SK-N-SH treated with all-trans-retinoic acid at 6 μM for 48 hours (cell line): Measurements from ENCODE around the gene ELAVL1.

Experiments
- ATAC-seq: fragments of 200-7000 bp; cut with Tn5 transposase; 3 replicates; pipeline ENCODE4 v1.9.1; 2020; ENCODE audit warnings: mild to moderate bottlenecking, moderate library complexity
- ARNTL ChIP-seq: fragments of 450-650 bp; formaldehyde crosslinking; IDR thresholded peaks from 2 replicates; pipeline ENCODE4 v1.5.0; 2020; ENCODE audit warnings: low read depth, mild to moderate bottlenecking, moderate library complexity, borderline replicate concordance
- BACH2 ChIP-seq: fragments of 250-450 bp; sonication (Bioruptor Pico); IDR thresholded peaks from 2 replicates; pipeline ENCODE4 v1.9.0; 2021; ENCODE audit warnings: mild to moderate bottlenecking, borderline replicate concordance
- CSDC2 ChIP-seq: fragments of 250-450 bp; sonication (Bioruptor Pico); IDR thresholded peaks from 2 replicates; pipeline ENCODE4 v1.5.0; 2020; ENCODE audit warnings: mild to moderate bottlenecking, moderate library complexity
- ESRRG ChIP-seq: fragments of 250-450 bp; sonication (Bioruptor Pico); IDR thresholded peaks from 2 replicates; pipeline ENCODE4 v1.6.1; 2021; ENCODE audit warnings: mild to moderate bottlenecking
- GLIS3 ChIP-seq: fragments of 250-450 bp; sonication (Bioruptor Pico); IDR thresholded peaks from 2 replicates; pipeline ENCODE4 v1.5.0; 2020; ENCODE audit warnings: mild to moderate bottlenecking, moderate library complexity
- PPARA ChIP-seq: fragments of 250-450 bp; sonication (Bioruptor Pico); IDR thresholded peaks from 2 replicates; pipeline ENCODE4 v1.5.0; 2020; ENCODE audit warnings: mild to moderate bottlenecking, borderline replicate concordance
- RARB ChIP-seq: fragments of 250-450 bp; sonication (Bioruptor Pico); IDR thresholded peaks from 2 replicates; pipeline ENCODE4 v1.8.0; 2021; ENCODE audit warnings: mild to moderate bottlenecking, moderate library complexity
- TOX ChIP-seq: fragments of 250-450 bp; sonication (Bioruptor Pico); IDR thresholded peaks from 2 replicates; pipeline ENCODE4 v1.8.0; 2021; ENCODE audit warnings: mild to moderate bottlenecking, moderate library complexity, borderline replicate concordance
- ZC3H10 ChIP-seq: fragments of 250-450 bp; sonication (Bioruptor Pico); IDR thresholded peaks from 2 replicates; pipeline ENCODE4 v1.5.1; 2021; ENCODE audit warnings: mild to moderate bottlenecking, moderate library complexity
- ZFP3 ChIP-seq: fragments of 250-450 bp; sonication (Bioruptor Pico); IDR thresholded peaks from 2 replicates; pipeline ENCODE4 v1.5.0; 2020; ENCODE audit warnings: mild to moderate bottlenecking, moderate library complexity
- ZFP30 ChIP-seq: fragments of 450-650 bp; formaldehyde crosslinking; IDR thresholded peaks from 2 replicates; pipeline ENCODE4 v1.5.0; 2022; ENCODE audit warnings: mild to moderate bottlenecking, moderate library complexity
- ZNF565 ChIP-seq: fragments of 450-650 bp; formaldehyde crosslinking; conservative IDR thresholded peaks from 2 replicates; pipeline ENCODE4 v1.5.0; 2020; ENCODE audit warnings: low read depth, mild to moderate bottlenecking, moderate library complexity
- ZNF8 ChIP-seq: fragments of 450-650 bp; formaldehyde crosslinking; IDR thresholded peaks from 2 replicates; pipeline ENCODE4 v1.5.0; 2020; ENCODE audit warnings: mild to moderate bottlenecking, moderate library complexity
- TF ChIP-seq, protein P1 (sequence below): fragments of 250-450 bp; sonication (Bioruptor Pico); IDR thresholded peaks from 2 replicates; pipeline ENCODE4 v1.5.0; 2020; ENCODE audit warnings: mild to moderate bottlenecking, moderate library complexity
- TF ChIP-seq, protein P2 (sequence below): fragments of 250-450 bp; sonication (Bioruptor Pico); IDR thresholded peaks from 2 replicates; pipeline ENCODE4 v1.5.1; 2020; ENCODE audit warnings: low read depth, mild to moderate bottlenecking, moderate library complexity
- TF ChIP-seq, protein P3 (sequence below): fragments of 250-450 bp; sonication (Bioruptor Pico); IDR thresholded peaks from 2 replicates; pipeline ENCODE4 v1.8.0; 2021; ENCODE audit warnings: low read depth, mild to moderate bottlenecking, moderate library complexity, borderline replicate concordance
- TF ChIP-seq, protein P4 (sequence below): fragments of 250-450 bp; sonication (Bioruptor Pico); IDR thresholded peaks from 2 replicates; pipeline ENCODE4 v1.8.0; 2020; ENCODE audit warnings: mild to moderate bottlenecking, moderate library complexity, borderline replicate concordance
- TF ChIP-seq, protein P5 (sequence below): fragments of 250-450 bp; sonication (Bioruptor Pico); IDR thresholded peaks from 2 replicates; pipeline ENCODE4 v1.5.1; 2021; ENCODE audit warnings: mild to moderate bottlenecking, moderate library complexity

Gene ELAVL1

DNA sequence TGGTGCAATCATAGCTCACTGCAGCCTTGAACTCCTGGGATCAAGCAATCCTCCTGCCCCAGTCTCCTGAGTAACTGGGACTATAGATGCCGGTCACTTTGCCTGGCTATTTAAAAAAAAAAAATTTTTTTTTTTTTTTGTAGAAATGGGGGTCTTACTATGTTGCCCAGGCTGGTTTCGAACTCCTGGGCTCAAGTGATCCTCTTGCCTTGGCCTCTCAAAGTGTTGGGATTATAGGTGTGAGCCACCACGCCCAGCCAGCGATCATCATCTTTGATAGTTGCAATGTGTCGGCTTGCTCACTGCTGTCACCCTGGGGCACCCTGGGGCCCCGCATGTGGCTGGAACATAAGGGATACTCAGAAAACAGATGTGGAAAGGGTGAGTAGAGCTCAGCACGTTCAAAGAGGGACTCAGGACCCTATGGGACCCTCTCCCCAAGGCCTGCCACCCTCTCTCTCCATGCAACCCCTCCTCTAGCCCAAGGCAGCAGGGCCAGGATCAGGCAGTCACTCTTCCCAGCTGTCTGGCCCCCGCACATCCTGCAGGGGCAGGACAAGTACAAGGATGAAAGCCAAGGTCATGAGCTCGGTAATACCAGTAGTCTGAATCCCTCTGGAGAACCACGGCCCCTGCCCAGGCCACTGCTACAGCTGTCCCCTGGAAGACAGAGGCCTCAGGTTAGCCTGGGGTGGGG lies 40.6 kb upstream of the ELAVL1 start:
- ATAC-seq: no peak
- no peak for TF ChIP-seq ARNTL (CRISPR knock-in tag)
- no peak for TF ChIP-seq RARB
- TF ChIP-seq PPARA (CRISPR knock-in tag): no peak
- TF ChIP-seq, protein P1, sequence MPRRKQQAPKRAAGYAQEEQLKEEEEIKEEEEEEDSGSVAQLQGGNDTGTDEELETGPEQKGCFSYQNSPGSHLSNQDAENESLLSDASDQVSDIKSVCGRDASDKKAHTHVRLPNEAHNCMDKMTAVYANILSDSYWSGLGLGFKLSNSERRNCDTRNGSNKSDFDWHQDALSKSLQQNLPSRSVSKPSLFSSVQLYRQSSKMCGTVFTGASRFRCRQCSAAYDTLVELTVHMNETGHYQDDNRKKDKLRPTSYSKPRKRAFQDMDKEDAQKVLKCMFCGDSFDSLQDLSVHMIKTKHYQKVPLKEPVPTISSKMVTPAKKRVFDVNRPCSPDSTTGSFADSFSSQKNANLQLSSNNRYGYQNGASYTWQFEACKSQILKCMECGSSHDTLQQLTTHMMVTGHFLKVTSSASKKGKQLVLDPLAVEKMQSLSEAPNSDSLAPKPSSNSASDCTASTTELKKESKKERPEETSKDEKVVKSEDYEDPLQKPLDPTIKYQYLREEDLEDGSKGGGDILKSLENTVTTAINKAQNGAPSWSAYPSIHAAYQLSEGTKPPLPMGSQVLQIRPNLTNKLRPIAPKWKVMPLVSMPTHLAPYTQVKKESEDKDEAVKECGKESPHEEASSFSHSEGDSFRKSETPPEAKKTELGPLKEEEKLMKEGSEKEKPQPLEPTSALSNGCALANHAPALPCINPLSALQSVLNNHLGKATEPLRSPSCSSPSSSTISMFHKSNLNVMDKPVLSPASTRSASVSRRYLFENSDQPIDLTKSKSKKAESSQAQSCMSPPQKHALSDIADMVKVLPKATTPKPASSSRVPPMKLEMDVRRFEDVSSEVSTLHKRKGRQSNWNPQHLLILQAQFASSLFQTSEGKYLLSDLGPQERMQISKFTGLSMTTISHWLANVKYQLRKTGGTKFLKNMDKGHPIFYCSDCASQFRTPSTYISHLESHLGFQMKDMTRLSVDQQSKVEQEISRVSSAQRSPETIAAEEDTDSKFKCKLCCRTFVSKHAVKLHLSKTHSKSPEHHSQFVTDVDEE (CRISPR knock-in tag): no peak
- no peak for TF ChIP-seq GLIS3 (CRISPR knock-in tag)
- no peak for TF ChIP-seq TOX (CRISPR knock-in tag)
- no peak for TF ChIP-seq ZNF565 (CRISPR knock-in tag)
- TF ChIP-seq, protein P2, sequence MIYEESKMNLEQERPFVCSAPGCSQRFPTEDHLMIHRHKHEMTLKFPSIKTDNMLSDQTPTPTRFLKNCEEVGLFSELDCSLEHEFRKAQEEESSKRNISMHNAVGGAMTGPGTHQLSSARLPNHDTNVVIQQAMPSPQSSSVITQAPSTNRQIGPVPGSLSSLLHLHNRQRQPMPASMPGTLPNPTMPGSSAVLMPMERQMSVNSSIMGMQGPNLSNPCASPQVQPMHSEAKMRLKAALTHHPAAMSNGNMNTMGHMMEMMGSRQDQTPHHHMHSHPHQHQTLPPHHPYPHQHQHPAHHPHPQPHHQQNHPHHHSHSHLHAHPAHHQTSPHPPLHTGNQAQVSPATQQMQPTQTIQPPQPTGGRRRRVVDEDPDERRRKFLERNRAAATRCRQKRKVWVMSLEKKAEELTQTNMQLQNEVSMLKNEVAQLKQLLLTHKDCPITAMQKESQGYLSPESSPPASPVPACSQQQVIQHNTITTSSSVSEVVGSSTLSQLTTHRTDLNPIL: no peak
- TF ChIP-seq ZFP30 (CRISPR knock-in tag): no peak

DNA sequence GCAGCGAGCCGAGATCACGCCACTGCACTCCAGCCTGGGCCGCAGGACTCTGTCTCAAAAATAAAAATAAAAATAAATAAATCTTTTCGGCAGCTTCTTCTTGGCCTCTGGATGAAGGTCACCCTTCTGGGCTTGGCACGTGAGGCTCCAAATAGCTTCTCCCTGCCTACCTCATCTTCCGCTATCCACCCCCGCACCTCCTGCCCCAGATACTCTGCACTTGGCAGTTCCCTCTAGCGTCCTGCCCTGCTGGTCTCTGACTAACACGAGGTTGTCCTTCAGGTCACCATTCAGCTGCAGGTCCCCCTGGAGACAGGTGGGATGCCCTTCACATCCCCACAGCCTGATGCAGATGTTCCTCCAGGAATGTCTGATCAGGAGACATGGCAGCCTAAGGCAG lies 38.6 kb upstream of the ELAVL1 start:
- no peak for ATAC-seq
- no peak for TF ChIP-seq ARNTL (CRISPR knock-in tag)
- no peak for TF ChIP-seq PPARA (CRISPR knock-in tag)
- TF ChIP-seq, protein P3, sequence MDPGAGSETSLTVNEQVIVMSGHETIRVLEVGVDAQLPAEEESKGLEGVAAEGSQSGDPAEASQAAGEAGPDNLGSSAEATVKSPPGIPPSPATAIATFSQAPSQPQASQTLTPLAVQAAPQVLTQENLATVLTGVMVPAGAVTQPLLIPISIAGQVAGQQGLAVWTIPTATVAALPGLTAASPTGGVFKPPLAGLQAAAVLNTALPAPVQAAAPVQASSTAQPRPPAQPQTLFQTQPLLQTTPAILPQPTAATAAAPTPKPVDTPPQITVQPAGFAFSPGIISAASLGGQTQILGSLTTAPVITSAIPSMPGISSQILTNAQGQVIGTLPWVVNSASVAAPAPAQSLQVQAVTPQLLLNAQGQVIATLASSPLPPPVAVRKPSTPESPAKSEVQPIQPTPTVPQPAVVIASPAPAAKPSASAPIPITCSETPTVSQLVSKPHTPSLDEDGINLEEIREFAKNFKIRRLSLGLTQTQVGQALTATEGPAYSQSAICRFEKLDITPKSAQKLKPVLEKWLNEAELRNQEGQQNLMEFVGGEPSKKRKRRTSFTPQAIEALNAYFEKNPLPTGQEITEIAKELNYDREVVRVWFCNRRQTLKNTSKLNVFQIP: no peak
- TF ChIP-seq, protein P1 (CRISPR knock-in tag): no peak
- TF ChIP-seq, protein P4, sequence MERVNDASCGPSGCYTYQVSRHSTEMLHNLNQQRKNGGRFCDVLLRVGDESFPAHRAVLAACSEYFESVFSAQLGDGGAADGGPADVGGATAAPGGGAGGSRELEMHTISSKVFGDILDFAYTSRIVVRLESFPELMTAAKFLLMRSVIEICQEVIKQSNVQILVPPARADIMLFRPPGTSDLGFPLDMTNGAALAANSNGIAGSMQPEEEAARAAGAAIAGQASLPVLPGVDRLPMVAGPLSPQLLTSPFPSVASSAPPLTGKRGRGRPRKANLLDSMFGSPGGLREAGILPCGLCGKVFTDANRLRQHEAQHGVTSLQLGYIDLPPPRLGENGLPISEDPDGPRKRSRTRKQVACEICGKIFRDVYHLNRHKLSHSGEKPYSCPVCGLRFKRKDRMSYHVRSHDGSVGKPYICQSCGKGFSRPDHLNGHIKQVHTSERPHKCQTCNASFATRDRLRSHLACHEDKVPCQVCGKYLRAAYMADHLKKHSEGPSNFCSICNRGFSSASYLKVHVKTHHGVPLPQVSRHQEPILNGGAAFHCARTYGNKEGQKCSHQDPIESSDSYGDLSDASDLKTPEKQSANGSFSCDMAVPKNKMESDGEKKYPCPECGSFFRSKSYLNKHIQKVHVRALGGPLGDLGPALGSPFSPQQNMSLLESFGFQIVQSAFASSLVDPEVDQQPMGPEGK (CRISPR knock-in tag): no peak
- no peak for TF ChIP-seq ZC3H10
- TF ChIP-seq, all 23 proteins: peak for 0

DNA sequence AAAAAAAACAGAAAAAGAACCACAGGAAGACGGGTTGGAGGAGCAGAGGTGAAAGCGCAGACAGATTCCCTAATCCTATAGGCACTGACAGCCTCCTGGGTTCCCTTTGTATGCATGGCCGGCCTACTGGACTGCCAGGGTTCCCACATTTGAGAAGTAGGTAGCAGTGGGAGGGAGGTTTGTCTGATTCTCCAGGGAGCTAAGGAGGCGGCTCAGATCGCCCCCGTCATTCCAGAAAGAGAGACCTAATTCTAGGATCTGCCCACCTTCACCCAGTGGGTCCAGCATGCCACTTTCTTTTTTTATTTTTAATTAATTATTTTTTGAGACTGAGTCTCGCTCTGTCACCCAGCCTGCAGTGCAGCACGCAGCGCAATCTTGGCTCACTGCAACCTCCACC lies 37.5 kb upstream of the ELAVL1 start:
- TF ChIP-seq TOX (CRISPR knock-in tag): no peak
- ATAC-seq: no peak

DNA sequence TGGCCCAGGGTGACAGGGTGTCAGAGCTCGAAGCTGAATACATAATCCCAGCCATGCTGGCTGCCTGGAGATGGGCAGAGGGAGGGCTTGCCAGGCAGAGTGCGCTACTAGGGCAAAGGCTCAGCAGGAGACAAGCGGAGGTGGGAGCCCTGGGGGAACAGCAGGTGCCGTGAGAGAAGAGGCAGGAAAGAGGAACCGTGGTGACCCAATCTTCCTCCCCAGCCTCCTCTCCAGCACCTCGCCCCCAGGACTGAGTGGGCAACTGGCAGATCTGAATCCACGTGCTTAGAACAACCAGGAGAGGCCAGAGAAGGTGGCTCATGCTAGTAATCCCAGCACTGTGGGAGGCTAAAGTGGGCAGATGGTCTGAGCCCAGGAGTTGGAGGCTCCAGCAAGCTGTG lies 36.1 kb upstream of the ELAVL1 start:
- TF ChIP-seq ZNF8 (no peak), TOX (CRISPR knock-in tag) (no peak), GLIS3 (CRISPR knock-in tag) (no peak), ESRRG (CRISPR knock-in tag) (no peak), CSDC2 (CRISPR knock-in tag) (no peak), BACH2 (CRISPR knock-in tag) (no peak), ZNF565 (CRISPR knock-in tag) (no peak), ZFP30 (CRISPR knock-in tag) (no peak), ZFP3 (CRISPR knock-in tag) (no peak)
- TF ChIP-seq, protein P2: no peak
- TF ChIP-seq, protein P5, sequence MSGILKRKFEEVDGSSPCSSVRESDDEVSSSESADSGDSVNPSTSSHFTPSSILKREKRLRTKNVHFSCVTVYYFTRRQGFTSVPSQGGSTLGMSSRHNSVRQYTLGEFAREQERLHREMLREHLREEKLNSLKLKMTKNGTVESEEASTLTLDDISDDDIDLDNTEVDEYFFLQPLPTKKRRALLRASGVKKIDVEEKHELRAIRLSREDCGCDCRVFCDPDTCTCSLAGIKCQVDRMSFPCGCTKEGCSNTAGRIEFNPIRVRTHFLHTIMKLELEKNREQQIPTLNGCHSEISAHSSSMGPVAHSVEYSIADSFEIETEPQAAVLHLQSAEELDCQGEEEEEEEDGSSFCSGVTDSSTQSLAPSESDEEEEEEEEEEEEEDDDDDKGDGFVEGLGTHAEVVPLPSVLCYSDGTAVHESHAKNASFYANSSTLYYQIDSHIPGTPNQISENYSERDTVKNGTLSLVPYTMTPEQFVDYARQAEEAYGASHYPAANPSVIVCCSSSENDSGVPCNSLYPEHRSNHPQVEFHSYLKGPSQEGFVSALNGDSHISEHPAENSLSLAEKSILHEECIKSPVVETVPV (CRISPR knock-in tag): no peak
- TF ChIP-seq, protein P3: no peak
- no peak; the same call in 2 of the 3 replicates for ATAC-seq
